ENCODE results near the gene UNC5C.

UNC5C gene

DNA sequence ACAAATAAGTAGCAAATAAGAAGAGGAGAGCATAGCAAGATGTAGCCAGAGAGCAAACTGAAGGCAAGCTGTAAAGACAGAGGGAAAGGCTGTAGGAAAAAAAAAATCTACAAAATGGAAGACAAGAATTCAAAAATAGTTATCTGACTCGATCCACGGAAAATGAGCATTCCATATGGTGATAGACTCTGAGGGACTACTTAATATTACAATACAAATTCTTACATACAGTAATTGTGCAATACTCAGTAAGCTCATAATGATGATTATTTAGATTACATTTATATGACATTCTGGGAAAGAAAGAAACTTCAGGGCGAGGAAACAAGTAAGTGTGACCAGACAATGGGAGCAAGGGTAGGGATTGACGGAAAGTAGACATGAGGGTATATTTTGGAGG, 102.6 kb downstream of the UNC5C start:
- no peak for DNase-seq

GRCh38 chr4:95445251-95445650, 103.5 kb downstream of the UNC5C start:
- no peak for DNase-seq

- DNase-seq: no peak
Observed at GRCh38 chr4:95444812-95445211, 104.0 kb downstream of the UNC5C start.

DNA sequence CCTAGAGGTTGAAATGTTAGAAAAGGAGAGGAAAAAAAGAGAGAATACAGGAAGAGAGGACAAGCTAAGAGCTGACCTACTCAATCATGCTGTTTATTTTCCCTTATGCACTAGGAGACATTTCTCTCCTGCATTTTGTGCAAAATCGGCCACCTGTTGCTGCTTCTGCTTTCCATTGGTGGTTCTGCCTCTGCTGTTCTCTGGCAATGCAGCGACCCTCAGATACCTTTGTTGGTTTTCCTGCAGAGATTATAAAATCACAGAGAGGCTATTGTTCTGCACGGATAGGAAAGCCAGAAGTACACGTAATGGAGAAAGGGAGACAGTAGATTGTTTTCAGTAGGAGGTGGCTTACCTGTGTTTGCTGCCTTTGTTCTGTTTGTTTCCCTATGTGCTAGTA, 108.9 kb downstream of the UNC5C start:
- no peak for DNase-seq

DNA sequence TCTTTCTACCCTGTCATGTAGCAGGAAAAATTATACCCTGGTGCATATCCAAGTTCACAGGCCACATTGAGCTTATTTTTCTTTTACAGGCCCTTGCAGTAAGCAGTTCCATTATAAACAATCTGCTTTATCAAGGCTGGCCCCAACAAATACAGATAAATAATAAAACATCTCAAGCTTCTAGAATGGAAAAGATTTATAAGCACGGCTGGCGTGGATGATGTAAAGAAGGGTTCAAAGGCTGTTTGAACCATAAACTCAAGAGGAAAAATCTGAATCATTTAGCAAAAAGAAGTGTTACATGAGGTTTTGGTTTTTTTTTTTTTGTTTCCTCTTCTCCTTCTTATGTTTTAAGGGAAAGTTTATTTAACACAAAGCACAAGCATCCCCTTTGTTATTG, 109.7 kb downstream of the UNC5C start:
- no peak for DNase-seq

DNA sequence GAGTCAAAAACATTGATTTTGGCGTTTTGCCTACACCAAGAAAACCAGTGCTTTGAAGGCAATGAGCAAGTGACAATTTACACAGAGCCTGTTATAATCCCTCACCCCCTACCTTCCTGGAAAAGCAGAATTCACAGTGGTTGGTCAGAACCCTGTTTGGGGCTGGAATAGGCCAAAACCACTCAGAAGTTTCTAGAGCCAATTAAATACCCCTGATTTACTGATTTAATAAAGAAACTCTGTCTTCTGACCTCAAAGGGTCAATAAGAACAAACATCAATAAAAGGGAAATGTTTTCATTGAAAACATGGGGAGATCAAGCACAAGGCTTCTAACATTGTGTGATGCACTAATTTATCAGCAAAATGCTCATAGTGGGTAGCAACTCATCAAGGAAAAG, 116.3 kb downstream of the UNC5C start:
- no peak for DNase-seq

GRCh38 chr4:95431678-95432077, 117.1 kb downstream of the UNC5C start:
- DNase-seq: no peak

DNA sequence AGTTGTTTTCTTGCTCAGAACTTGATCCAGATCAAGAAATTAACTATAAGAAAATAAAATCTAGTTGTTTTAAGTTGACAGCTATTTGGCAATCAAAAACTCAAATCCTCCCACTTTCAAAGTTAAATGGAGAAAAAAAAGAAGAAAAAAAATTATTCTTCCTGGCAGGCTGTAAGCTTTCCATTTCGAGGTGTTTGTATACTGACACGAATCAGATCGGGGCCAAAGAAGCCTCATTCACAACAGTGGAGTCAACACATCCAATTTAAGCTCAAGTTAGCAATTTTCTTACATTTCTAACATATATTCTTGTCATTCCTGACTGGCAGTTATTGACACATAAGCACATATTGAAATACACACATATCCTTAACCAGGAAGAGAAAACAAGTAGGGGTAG, 119.4 kb downstream of the UNC5C start:
- no peak for DNase-seq

DNA sequence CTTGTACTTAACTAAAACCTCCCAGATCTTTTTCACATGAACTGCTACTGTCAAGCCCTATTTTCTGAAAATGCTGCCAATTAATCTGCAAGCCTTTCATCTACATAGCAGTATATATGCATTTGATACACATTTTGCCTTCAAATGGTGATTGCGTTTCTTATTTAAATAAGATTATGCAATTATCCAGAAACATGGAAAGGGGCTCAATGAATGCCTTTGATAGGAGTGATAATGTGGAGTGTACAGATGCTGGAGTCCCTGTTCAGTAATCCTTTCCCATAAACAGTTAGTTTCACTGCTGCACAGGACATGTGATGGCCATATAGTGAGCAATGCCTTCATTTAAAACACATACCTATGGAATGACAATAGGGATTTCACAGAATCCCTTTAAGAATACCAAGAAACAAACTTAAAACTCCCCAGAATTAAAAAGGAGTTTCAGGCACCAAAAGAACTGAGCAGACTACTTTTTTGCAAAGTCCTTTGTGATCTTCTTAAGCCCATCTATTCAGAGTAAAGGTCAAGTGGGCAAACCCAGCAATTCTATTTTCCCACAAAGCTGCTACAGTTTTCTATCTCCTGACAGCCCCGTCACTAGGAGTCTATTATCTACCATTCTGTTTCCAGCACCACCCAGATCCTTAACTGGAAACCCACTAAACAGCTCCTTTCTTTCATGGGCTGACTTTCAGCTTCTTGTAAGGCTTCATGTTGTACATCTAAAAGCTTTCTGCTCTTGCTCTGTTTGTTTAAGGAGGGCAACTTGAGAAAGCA, 120.3 kb downstream of the UNC5C start:
- DNase-seq: no peak

GRCh38 chr4:95426455-95426854, 122.3 kb downstream of the UNC5C start:
- no peak for DNase-seq

DNA sequence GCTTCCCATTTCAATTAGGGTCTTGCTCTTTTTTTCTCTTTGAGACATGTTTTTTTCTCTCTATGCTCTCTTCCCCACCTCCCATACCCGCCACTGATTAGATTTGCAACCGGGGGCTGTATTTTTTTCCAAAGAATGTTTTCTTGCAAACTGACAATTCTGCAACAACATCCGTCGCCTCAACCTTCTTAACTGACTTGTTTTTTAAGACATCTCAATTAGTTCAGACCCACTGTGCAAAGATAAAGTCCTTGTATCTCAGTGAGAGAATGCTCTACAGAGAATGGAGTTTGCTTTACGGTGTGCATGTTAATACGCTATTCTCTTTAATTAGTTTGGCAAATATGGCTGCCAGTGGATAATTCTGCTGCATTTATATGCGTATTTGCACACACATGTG, 126.3 kb downstream of the UNC5C start:
- no peak for DNase-seq

- DNase-seq: no peak
Observed at GRCh38 chr4:95421869-95422268, 126.9 kb downstream of the UNC5C start.

DNA sequence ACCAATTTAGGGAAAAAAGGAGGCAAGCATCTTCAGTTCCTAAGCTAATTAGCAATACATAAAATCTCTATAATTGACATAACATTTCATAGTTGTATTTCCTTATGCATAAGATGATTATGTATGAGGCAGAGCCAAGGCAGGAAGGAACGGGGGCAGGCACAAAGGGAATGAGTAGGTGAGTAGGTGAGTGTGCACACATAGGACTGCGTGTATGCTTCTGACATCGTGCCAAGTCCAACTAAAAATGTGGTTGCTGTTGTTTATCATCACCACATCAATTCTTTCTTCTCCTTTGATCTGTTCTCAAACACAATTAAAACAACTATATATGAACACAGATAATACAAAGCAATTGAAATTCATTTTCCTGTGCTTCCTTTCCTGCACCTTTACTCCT, 131.2 kb downstream of the UNC5C start:
- no peak for DNase-seq

DNA sequence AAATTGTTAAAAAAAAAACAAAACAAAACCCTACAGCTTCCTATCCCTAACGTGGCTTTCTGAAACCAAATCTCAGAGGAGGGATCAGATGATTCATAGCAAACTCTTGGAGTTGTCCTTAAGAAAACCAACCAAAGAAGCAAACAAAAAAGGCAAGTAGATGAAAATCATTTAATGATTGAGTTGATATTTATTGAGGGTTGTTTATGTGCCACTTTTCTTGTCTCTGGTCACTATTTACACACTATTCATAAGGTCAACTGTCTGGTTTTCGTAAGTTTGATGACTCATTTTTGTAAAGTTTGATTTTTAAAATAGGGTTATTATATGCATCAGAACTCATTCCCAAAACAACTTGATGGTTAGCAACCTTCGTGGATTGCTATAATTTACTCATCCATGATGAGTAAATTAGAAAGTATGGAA, 133.4 kb downstream of the UNC5C start:
- no peak for DNase-seq

DNA sequence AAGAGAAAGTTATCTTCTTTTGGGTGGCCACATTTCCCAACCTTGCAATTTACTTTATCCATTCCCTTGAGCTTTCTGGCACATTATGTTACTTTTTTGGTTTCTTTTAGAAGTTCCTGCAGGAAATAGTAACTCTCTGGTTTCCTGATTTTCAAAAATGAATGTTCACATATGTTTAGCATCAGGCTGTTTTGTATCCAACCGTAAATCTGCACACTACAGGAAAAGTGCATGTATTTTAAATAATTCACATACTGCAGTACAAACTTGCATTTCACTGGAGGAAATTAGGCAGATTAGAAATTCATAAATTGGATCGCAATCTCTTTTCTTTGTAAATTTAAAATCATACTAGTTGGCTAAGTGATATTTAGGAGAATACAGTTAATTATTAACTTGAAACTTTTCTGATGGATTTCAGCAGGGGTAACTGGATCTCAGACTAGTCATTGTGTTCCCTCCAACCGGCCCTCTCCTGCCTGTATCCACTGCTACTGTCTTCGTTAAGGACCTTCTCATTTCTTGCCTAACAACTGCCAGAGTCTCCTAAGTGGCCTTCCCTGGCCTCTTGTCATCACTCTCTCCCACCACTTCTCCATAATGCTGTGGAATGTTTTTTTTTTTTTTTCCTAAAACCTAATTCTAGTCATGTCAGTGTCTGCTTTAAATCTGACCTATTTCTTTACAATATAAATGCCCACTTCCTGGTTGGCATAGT, 137.2 kb downstream of the UNC5C start:
- DNase-seq: no peak

DNA sequence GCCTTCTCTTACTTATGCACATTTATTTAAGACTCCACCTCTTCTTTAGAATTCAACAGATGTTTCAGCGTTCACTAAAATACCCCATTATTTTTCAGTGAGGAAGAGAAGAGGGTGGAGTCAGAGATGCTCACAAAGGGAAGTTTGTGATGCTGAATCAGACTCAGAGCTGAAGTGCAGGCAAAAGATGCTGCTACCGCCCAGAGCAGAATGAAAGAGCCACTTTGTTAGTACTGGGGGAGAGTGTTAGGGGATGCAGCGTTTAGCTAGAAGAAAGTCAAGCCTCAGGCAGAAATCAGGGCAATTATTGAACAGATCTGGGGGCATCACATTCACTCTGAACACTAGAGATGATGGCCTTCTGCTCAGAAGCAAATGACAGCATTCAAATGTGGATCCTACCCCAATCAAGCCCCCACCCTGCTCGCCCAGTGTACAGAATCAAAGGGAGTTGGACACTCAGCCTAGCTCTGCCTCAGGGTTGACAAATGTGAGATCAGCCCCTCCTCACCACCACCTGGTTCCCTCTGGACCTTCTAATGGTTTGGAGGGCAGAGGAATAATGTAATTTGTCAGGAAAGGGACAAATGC, 138.3 kb downstream of the UNC5C start:
- no peak for DNase-seq

- DNase-seq: no peak
Observed at GRCh38 chr4:95409750-95410149, 139.0 kb downstream of the UNC5C start.

DNA sequence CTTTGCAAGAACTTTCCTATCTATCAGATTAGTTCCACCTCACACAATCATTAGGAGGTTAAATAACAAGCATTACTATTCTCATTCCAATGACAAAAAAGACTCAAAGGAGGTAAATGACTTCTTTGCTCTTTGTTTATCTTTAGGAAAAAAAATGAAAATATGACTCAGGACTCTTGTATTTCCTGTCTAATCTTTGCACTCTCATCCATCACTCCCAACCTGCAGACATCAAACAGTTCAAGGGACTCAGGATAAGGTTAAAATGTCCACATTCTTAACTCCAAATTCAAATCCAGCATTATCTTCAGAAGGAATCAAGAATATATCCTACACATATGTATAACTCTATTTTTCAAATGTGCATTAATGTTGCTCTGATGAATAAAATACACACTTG, 139.6 kb downstream of the UNC5C start:
- no peak for DNase-seq

DNA sequence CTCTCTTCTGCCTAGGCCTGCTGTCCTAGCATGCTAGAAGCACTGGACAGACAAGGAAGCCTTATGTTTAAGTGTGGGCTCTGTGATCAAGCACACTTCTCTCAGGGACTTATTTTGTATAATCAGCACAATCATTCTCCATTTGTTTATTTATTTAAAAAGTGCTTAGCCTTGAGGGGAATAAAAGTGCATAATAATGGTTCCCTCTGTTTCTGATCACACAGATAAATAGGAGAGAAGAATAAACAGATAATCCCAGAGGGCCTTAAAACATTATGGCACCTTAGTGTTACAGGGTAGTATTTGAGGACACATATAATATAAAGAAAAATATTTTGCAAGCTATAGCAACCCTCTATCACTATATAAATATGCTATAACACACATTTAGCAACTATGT, 146.5 kb downstream of the UNC5C start:
- no peak for DNase-seq

DNA sequence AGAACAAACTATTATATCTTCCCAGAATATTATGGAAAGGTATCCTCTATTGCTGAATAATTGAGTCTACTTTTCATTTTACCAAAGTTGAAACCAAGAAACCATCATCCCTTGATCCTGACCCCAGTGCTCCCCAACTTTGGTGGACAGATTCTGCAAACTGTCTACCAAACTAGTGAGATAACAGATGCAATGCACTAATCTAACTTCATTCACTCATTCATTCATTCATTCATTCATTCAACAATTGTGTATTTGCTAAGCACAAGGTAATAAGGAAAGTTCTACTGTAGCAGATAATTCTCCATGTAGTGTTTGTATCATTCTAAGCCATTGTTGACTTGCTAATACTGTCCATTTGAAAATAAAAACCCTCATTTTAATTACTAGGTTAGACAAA, 150.6 kb downstream of the UNC5C start:
- no peak for DNase-seq

GRCh38 chr4:95394752-95395306, 153.9 kb downstream of the UNC5C start:
- no peak for DNase-seq

DNA sequence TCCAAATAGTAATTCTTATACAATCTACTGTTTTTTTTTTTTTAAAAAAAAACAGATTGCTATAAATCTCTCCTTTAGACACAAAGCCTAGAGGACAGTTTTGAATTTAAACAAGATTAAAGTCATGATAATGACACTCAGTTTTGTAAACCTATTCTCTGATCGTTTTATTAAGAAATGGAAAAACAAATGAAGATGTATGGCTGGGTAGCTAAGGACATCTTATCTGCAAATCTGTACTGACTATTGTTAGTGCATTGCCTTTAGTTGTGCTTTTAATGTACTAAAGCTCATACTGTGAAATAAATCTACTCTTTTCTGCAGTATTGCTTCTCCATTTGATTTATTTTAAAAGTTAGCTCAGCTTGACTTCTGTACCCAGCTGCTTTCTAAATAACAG, 155.0 kb downstream of the UNC5C start:
- no peak for DNase-seq

- DNase-seq: no peak
Observed at GRCh38 chr4:95388911-95389310, 159.9 kb downstream of the UNC5C start.

DNA sequence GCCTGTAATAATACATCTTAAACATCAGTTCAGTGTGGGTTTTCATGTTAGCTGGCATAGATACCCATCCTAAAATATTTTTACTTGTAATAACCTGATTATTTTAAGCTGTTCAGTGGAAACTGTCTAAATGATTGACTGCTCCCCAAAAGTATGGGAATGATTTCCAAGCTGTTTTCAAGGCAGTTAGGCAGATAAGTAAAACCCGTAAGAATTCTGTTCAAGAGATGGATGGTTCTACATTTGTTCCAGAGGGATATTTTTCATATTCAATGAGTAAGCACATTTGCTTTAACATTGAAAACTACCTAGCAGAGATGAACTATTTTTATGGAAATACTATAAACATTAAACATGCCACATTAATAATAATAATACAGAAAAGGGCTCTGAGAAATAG, 161.1 kb downstream of the UNC5C start:
- DNase-seq: no peak
